Mucosa of stomach (tissue), 1 donor: ENCODE data around the gene MTRR.

Experiments
- H3K27me3 ChIP-seq: one replicate; pipeline ENCODE4 v1.7.0; 2013; ENCODE audit warnings: mild to moderate bottlenecking, low read length; ENCODE audit not compliant: control insufficient read depth, insufficient read depth
- H3K36me3 ChIP-seq: one replicate; pipeline ENCODE4 v1.7.0; 2013; ENCODE audit warnings: low read length; ENCODE audit not compliant: control insufficient read depth, insufficient read depth
- H3K4me1 ChIP-seq: one replicate; pipeline ENCODE4 v1.7.0; 2013; ENCODE audit warnings: mild to moderate bottlenecking, low read length; ENCODE audit not compliant: control insufficient read depth, insufficient read depth
- H3K4me3 ChIP-seq: one replicate; pipeline ENCODE4 v1.7.0; 2013; ENCODE audit warnings: low read length
- H3K9ac ChIP-seq: one replicate; pipeline ENCODE4 v1.7.0; 2013; ENCODE audit warnings: mild to moderate bottlenecking, low read length, moderate library complexity
- H3K9me3 ChIP-seq: one replicate; pipeline ENCODE4 v1.7.0; 2013; ENCODE audit warnings: mild to moderate bottlenecking, low read length, moderate library complexity; ENCODE audit not compliant: control insufficient read depth
- donor health status: Pancreatic carcinoma.

The MTRR gene

GRCh38 chr5:7846327-7846726 is 22.6 kb upstream of the MTRR start:
- Histone ChIP-seq H3K27me3 (peaks cover 20% of the 10 kb centered on the region), H3K36me3 (no peaks in the 10 kb centered on the region), H3K4me1 (peaks cover 12% of the 10 kb centered on the region), H3K9ac (no peak overlapping the region), H3K4me3 (no peak overlapping the region), H3K9me3 (no peaks in the 10 kb centered on the region)

- Histone ChIP-seq H3K4me1 (peaks cover 19% of the 10 kb centered on the region), H3K4me3 (no peak overlapping the region), H3K9me3 (no peaks in the 10 kb centered on the region), H3K9ac (no peak overlapping the region), H3K36me3 (no peaks in the 10 kb centered on the region), H3K27me3 (peaks cover 22% of the 10 kb centered on the region)
Observed at GRCh38 chr5:7848296-7848695, 20.7 kb upstream of the MTRR start.

GRCh38 chr5:7849681-7850394 is 19.1 kb upstream of the MTRR start:
- Histone ChIP-seq H3K9ac (peak overlapping the region; percentile 34), H3K36me3 (no peaks in the 10 kb centered on the region), H3K9me3 (no peaks in the 10 kb centered on the region), H3K27me3 (peaks cover 22% of the 10 kb centered on the region), H3K4me1 (peaks cover 19% of the 10 kb centered on the region), H3K4me3 (no peak overlapping the region)

- H3K4me1 ChIP-seq = peaks cover 19% of the 10 kb centered on the region
- H3K9ac ChIP-seq = peak within 1 kb of the TSS; percentile 34
- no peaks in the 10 kb centered on the region for H3K9me3 ChIP-seq
- H3K36me3 ChIP-seq = no peaks in the 10 kb centered on the region
- H3K27me3 ChIP-seq = peaks cover 22% of the 10 kb centered on the region
- no peak within 1 kb of the TSS for H3K4me3 ChIP-seq
Observed at GRCh38 chr5:7850395-7851239, 18.3 kb upstream of the MTRR start, which contains the start of gene CFAP90. CFAP90 (minus strand) TSS chr5:7851133; CDS start chr5:7851021, 112 bp downstream.

DNA sequence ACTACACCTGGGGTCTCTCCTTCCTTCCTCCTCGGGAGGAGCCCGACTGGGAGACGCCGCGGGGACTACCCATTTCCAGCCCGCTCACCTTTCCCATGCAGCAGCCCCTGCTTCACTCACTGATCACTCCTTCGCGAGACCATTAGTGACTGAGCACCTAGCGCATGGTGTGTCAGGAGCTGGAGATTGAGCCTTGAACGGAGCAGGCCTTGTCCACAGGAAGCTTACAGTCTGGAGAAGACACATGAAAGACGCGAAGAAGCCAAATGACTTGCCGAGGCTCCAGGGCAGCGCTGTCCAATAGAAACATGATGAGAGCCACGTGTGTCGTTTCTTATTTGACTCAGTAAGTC is 17.7 kb upstream of the MTRR start:
- Histone ChIP-seq H3K9me3 (no peaks in the 10 kb centered on the region), H3K4me3 (no peak overlapping the region)

DNA sequence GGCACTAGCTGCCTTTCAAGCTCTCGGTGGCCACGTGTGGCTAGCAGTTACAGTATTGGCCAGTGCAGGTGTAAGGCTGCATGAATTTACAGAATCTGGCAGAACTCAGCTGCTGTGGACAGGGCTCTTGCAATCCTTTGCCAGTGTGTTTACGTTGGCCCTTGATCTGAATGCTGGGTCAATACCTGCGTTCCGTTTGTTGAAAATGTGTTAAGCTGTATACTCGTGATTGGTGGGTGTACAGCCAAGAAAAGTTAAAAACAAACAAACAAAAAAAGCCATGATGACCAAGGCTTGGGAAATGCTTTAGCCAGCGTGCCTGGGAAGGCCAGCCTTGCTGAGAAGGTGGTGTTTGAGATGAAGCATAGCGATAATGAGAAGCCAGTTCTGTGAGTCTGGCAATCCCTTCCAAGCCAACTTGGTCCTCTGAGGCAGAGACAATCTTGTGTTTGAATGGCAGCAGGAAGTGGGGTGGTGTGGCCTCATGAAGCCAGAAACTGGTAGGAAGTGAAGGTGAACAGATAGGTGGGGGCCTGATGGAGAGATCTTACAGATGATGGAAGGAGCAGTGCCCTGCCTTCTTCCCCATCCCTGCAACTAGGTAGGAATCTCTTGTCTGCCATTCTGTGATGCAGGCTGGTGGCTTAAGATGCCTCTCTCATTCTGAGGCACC is 17.2 kb upstream of the MTRR start:
- H3K4me3 ChIP-seq = no peak overlapping the region
- H3K27me3 ChIP-seq = peaks cover 22% of the 10 kb centered on the region
- H3K4me1 ChIP-seq = peaks cover 19% of the 10 kb centered on the region
- no peak overlapping the region for H3K9ac ChIP-seq
- H3K36me3 ChIP-seq = no peaks in the 10 kb centered on the region
- no peaks in the 10 kb centered on the region for H3K9me3 ChIP-seq

More for the DNA sequence above, 17.7 kb upstream of the MTRR start:
- H3K36me3 ChIP-seq = no peaks in the 10 kb centered on the region
- no peak overlapping the region for H3K9ac ChIP-seq
- peaks cover 19% of the 10 kb centered on the region for H3K4me1 ChIP-seq
- H3K27me3 ChIP-seq = peaks cover 22% of the 10 kb centered on the region

- Histone ChIP-seq H3K9ac (no peak overlapping the region), H3K27me3 (peaks cover 22% of the 10 kb centered on the region), H3K36me3 (no peaks in the 10 kb centered on the region), H3K4me1 (peaks cover 19% of the 10 kb centered on the region), H3K9me3 (no peaks in the 10 kb centered on the region), H3K4me3 (no peak overlapping the region)
Observed at GRCh38 chr5:7852542-7852941, 16.4 kb upstream of the MTRR start.

GRCh38 chr5:7852988-7853387 is 16.0 kb upstream of the MTRR start:
- H3K27me3 ChIP-seq = peaks cover 22% of the 10 kb centered on the region
- peaks cover 19% of the 10 kb centered on the region for H3K4me1 ChIP-seq
- no peaks in the 10 kb centered on the region for H3K9me3 ChIP-seq
- no peaks in the 10 kb centered on the region for H3K36me3 ChIP-seq
- H3K9ac ChIP-seq = no peak overlapping the region
- H3K4me3 ChIP-seq = no peak overlapping the region

GRCh38 chr5:7855611-7856010 is 13.3 kb upstream of the MTRR start:
- H3K36me3 ChIP-seq = no peaks in the 10 kb centered on the region
- H3K9ac ChIP-seq = no peak overlapping the region
- H3K27me3 ChIP-seq = peaks cover 5% of the 10 kb centered on the region
- no peak overlapping the region for H3K4me3 ChIP-seq
- no peaks in the 10 kb centered on the region for H3K9me3 ChIP-seq
- peaks cover 11% of the 10 kb centered on the region for H3K4me1 ChIP-seq

DNA sequence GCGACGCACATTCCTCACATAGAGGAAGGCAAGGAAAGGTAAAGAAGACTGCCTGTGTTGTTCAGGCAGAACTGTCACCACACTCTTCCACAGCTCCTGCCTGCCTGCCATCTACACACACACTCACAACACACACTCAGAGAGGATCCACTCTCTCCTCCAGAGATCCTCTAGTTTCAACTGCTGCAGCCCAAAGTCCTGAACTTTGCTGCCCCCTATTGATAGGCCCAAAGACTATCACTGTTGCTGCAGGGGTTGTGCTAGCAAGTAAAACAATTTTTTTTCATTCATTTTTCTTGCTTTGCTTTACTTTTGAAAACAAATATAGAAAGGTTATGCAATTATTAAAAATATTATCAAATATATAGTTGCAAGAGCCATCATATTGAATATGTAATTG is 12.1 kb upstream of the MTRR start:
- Histone ChIP-seq H3K4me1 (peaks cover 2% of the 10 kb centered on the region), H3K36me3 (no peaks in the 10 kb centered on the region), H3K4me3 (no peak overlapping the region), H3K9ac (no peak overlapping the region), H3K27me3 (no peaks in the 10 kb centered on the region), H3K9me3 (no peaks in the 10 kb centered on the region)

DNA sequence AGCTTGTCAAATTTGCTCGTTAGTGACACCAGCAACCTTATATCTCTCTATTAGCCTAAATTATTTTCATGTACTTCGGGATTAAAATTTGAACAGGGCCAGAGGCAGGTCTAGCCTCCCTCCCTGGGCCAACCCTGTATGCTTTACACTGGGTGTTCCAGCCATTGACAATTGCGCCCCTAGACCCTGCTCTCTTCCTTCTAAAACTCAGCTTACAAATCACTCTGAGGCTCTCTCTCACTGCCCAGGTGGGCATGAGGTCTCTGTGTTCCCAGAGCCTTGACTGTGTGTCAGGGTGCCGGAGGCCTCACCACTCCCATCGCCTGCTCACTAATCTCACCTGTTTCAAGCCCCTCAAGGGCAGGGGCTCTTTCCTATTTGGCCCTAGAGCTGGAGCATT is 11.6 kb upstream of the MTRR start:
- Histone ChIP-seq H3K4me1 (no peaks in the 10 kb centered on the region), H3K9ac (no peak overlapping the region), H3K27me3 (no peaks in the 10 kb centered on the region), H3K4me3 (no peak overlapping the region), H3K36me3 (no peaks in the 10 kb centered on the region), H3K9me3 (no peaks in the 10 kb centered on the region)
